Measurements from ENCODE around the gene ASB10.
A peak's percentile ranks its signal among the peaks of the same experiment; 100 is the strongest.

The ASB10 gene

DNA sequence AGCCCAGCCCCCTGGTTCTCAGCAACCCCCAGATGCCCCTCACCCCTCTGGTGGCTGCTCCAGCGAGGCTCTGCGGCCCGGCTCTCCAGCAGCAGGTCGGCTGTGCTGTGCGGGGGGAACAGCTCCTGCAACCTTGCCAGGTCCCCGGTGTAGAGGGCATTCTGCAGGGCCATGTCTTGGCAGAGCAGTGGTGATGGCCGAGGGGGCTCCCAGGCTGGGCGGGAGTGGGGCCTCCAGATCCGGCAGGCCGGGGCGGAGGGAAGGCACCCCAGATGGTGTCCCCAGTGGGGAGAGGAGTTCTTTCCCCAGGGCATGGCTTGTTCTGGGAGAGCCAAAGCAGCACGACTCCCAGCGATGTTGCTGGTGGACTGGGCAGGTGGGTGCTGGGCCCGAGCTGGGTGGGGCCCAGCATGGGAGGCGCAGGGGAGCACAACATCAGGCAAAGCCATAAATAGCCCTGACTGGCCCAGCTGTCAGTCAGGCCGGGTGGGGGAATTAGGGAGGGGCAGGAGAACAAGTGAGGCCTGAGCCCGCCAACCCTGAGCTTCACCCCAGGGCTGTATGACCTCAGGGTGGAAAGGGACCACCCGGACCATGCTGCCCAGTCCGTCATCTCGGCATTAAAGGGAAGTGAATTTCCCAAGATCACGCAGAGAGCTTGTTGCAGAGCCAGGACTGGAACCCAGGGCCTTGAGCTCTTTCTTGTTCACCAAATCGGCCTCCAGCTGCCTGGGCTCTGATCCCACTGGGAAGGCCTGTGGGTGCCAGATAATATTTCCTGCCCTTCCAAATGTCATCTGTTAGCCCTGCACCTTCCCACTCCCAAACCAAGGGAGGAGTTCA, 580 bp upstream of the ASB10 start:
- DNase-seq, result no peak

DNA sequence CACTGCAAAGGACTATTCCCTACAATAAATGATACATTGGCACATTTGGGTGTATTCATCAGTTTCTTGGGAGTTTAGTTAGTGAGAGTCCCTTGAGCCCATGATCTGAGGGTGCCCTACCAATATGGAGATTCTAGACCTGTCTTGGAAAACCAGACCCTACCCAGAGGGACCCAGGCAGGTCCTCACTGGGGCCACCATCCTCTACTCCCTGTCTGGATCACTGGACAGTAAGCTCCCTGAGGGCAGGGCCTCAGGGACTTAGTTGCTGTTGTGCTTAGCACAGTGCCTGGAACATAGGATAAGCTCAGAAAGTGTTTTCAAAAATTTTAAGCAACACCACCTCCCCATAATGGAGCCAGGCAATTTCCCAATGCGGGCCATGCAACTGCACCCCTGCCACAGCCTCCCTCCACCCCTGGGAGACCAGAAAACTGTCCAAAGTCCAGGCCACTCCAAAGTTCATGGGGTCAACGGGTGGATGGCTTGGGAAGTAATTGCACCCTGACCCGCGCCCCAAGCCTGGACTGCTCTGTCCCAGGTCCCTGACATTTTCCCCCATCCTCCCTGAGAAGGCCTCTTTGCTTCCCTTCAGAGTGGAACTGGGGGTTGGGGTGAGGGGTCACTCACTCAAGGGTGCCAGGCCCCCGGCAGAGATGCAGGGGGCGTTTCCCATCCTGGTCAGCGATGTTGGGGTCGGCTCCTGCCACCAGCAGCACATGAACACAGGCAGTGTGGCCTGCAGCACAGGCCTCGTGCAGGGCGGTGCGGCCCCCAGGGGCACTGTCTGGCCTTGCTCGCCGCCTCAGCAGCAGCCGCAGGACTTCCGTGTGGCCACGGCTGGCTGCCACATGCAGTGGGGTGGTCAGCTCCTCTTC, 1.0 kb downstream of the ASB10 start:
- DNase-seq, result peak; percentile 22

DNA sequence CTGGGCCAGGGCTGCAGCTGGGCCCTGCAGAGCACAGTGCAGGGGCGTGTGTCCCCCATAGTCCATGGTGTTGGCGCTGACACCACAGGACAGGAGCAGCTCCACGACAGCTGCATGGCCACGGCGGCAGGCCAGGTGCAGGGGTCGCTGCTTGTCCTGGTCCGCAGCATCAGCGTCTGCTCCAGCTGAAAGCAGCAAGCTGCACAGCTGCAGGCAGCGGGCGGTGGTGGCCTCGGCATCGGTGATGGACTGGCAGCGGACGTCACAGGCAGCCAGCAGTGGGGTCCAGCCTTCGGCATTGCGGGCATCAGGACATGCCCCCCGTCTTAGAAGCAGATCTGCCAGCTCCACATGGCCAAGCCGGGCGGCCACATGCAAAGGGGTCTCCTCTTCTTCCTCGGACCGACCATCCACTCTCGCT, 6.0 kb downstream of the ASB10 start:
- DNase-seq, result peak; percentile 43

DNA sequence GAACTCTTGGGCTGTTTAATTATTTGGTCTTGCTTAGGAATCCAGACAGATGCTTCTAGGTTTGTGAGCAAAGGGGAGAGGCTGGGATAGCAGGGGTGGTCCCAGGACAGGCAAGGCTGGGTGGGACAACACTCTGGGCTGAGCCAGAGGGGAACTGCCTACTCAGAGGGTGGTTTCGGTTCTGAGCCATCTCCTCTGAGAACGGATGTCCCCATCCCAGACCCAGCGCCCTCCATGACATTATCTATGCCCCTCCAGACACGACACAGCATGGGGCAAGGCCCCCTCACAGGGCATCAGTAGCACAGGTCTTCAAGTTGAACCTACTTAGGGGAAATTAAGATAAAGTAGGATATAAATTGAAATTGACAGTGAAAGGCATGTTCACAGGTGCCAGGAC, 7.1 kb downstream of the ASB10 start:
- peak; percentile 28 for DNase-seq

DNA sequence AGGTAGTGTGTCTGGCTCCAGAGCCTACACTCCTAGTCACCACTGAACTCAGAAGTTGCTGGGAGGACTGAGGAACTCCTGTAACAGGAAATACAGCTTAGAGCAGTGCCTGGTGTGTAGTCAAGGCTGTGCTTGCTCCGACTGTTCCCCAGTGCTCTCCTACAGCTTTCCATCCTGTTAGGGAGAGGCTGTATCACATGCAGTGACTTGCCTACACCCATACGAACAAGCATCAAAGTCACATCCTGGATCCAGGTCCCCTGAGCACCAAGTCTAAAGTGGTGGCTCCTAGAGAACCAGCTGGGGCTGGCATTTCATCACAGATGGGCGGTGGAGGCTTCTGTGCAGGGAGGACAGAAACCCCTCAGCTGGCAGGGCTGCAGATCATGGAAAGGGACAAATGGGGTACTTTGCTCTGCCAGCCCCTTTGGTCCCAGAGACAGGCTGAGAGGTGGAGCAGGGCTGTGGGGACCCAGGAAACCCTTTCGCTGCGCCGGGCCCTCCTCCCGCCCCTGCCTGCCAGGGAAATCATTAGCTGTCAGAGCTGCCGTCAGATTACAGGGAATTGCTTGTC, 7.7 kb downstream of the ASB10 start:
- peak; percentile 37 for DNase-seq

DNA sequence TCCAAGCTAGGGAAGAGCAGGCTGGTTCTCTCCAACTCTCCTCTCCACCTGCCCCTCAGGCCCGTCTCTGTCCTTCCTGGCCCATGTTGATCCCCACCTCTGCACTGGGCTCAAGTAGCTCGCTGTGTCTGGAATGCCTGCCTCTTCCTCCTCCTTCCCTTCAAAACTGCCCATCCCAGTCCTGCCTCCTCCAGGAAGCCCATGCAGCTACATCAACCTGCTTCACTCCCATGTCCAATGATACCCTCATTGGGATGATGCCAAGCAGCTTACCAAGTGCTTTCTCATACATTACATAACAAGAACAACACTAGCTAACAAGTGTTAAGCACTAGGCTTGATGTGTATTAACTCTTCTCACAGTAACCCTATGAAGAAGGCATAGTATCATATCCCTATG, 8.2 kb downstream of the ASB10 start:
- DNase-seq, result no peak

DNA sequence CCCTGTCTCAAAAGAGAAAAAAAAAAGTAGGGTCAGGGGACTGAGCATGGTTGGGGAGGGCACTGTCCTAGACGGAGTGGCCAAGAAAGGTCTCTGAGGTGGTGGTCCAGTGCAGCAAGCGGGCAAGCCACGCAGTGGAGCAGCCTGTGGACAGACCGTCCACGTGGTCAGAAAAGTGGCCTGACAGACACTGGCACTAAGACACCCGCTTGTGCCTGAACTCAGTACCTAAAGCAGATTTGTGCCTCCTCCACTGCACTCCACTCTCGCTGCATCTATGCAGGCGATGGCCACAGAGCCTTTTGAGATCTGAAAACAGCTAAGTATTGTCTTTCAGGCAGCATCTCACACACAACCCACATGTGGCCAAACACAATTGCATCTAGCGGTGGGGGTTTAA, 8.8 kb downstream of the ASB10 start:
- peak; percentile 21 for DNase-seq

DNA sequence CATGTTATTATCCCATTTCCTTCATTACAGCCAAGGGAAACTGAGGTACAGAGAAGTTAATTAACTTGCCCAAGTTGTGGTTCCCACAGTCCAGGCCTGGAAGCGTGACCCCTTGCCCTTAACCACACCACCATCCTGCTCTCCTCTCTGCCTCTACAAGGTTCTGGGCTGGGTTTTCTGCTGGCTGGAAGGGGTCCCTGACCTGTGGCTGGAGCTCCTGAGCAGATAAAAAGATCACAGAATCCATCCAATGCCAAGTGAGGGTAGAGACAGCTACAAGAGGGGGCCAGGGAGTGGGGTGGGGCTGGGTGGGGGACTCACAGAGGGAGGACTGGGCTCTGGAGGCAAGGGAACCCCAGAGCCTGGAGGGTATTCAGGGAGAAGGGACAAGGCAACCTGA, 9.7 kb downstream of the ASB10 start:
- DNase-seq, result no peak

DNA sequence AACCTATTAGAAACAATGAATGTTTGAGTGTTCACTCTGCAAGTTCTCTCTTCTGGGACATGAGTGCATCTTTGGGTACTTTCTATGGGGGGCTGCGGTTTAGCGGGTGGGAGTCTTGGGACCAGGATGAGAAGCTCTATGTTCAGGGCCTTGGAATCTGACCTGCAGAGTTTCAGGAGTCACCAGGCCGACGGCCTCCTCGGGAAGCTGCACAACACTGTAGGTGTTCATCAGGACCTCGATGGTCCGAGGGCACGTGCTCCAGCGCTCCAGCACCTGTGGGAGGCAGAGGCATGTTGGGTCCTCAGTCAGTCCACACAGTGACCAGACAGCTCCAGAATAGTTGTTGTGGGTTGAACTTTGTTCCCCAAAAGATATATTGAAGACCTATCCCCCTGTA, 10.6 kb downstream of the ASB10 start:
- peak; percentile 38 for DNase-seq

DNA sequence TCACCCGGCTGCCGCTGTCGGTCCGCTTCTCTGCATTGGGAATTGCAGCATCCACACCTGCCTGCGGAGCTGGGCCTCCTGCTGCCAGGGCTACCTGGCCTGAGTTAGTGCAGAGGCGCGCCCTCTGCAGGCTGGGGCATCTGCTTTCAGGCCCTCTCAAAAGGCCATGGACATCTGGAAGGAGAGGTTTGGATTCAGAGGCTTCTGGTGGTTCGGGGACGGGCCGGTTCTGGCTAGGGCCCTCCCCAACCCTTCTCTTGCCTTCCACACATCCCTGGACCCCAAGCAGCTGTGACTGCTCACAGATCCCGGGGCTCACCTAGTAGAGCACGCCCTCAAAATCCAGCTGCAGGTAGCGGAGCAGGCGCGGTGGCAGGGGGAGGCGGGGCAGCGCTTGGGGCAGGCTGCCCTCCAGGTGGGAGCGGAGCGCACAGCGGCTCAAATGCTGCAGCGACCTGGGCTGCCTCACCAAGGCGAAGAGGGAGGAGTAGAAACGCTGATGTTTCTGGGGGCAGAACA, 11.2 kb downstream of the ASB10 start:
- no peak for DNase-seq

DNA sequence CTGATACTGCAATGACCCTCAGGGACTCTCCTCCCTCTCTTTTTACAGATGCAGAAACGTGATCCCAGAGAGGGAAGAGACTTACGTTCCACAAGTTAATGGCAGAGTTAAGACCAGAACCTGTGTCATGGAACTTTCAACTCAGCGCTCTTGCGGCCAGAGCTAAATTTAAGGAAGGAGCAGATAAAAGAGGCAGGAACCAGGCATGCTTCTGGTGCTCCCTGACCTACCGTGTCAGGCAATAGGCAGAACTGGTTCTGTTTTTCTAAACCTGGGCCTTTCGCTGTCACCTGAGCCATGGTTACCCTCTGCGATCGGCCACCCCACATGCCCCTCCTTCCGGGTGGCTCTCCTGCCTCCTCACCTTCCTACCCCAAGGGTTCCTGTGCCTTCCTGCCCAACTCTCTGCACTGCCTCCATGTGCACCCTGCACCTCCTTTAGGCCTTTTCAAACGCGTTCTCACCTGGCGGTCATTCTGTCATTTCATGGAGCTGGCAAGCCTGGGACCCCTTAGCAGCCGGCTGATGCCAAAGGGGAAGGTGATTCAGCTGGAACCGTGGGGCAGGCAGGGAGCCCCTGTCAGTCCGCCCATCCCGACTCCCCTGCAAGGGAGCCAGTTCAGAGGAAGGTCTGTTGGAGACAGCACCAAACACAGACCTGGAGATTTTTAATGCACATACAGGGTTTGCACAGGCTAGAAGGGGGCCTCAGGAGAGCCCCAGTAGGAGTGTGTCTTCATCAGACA, 11.8 kb downstream of the ASB10 start:
- DNase-seq, result no peak

DNA sequence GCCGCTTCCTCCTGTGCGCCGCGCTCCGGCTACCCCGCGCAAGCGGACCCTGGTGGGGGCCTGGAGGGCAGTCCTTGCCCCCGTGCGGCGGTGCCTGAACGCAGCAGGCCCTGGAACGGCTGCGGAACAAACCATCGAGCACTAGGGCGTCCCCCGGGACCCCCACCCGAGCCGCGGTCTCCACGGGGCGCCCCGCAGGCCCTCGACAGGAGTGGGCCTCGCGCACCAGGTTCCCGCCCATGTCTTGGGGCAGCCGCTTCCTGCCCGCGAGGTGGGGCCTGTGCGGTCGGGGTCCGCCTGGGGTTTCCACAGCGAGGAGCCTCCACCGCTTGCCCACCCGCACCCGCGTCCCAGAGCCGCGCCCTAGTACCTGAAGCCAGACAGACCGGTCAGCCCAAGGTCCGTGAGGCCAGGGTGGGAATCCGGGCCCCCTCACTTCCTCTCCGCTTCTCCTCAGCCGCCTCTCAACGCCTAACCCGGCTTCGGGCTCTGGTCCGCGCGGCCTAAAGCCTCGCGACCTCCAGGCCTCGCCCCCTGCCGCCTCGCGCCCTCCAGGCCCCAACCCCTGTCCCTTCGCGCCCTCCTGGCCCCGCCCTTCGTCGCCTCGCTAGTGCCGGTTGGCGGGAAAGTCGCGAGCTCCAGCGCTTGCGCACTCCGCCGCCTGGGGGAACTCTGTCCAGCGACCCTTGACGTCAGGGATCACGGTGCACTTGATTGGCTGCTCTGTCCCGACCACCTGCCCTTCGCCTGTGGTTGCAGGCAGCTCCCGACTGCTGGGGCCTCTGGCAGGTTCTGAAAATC, 12.6 kb downstream of the ASB10 start:
- peak; percentile 74 for DNase-seq

DNA sequence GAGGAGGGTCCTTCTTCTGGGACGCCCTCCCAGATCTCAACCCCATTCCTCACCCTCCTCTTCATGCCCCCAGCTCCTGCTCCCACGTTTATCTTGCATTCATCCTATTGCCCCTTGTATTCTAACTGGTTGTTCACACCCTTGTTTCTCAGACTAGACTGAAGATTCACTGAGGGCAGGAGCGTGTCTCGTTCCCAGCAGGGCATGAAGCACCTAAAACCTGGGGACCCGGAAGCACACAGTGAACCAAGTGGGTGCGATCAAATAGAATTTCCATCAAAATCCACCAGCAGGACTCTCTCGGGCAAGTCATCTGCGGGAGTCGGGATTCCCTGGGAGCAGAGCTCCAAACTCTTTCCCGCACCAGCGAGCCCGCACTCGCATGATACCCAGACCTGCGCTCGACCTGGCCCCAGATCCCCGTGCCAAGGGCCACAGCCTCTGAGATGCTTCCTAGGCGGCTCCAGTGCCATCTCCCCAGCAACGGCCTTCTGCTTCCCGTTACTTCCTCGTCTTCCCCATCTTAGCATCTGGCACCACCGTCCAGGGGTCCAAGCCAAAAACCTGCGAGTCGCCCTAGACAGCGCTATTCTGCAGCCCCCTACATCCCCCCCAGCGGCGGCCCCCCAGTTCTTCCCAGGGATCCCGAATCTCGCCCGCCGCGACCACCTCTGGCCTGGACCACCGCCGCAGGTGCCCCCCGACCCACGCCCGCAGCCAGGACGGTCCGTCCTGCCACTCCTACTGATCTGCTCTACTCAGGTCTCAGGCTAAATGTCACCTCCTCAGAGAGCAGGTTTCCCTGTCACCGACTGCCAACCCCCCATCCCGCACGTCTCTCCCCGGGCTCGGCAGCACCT, 13.4 kb downstream of the ASB10 start:
- no peak for DNase-seq

DNA sequence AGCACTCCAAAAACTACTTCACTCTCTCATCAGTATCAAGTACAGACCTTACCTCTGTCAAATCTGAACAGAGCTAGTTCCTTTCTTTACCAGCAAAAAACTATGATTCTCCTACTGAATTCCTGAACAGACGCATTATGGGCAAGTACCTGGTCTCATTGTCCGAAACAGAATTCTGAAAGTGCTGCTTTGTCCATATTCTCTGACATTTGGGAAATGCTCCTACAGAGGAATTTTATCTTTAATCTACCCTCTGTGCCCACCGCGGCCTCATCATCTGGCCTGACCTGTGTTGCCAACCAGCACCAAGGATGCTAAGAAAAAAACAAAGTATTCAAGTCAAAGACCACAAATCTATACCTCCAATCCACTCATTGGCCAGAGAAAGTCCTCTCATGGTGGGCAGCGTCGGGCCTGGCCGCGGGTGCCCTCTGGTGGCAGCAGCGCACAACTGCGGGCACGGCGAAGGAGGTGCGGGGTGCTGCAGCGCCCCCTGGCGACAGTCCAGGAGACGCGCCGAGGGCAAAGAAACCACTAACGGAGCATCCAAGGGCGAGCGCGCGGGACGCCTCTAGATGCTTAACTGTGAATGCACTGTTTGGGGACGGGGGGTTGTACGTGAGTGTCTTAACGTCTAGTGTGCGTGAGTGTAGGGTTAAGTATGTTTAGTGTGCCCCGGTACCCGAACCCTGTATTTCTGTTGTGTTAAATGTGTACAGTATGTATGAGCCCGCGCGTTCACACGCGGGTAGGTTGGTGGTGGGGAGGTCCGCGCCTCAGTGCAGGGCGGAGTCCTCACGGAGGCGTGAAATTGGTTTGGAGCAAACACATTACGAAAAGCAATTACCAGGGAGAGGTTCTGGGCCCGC, 14.5 kb downstream of the ASB10 start:
- peak; percentile 94 for DNase-seq

DNA sequence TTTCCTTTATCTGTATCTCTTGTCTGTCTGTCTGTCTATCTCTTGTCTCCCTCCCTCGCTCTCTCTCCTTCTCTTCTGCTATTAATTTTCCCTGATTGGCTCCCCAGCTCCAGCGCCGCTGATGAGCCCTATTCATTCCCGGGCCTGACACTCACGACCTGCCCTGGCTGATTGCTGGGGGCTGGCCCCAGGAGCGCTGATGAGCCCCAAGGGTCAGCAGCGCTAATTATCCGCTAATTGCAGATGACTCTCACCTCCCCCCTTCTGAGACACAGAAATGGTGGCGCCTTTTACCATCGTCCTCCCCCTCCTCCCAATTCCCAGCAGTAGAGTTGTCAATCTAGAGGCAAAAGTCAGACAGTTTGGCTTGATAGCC, 18.3 kb downstream of the ASB10 start:
- DNase-seq, result no peak

DNA sequence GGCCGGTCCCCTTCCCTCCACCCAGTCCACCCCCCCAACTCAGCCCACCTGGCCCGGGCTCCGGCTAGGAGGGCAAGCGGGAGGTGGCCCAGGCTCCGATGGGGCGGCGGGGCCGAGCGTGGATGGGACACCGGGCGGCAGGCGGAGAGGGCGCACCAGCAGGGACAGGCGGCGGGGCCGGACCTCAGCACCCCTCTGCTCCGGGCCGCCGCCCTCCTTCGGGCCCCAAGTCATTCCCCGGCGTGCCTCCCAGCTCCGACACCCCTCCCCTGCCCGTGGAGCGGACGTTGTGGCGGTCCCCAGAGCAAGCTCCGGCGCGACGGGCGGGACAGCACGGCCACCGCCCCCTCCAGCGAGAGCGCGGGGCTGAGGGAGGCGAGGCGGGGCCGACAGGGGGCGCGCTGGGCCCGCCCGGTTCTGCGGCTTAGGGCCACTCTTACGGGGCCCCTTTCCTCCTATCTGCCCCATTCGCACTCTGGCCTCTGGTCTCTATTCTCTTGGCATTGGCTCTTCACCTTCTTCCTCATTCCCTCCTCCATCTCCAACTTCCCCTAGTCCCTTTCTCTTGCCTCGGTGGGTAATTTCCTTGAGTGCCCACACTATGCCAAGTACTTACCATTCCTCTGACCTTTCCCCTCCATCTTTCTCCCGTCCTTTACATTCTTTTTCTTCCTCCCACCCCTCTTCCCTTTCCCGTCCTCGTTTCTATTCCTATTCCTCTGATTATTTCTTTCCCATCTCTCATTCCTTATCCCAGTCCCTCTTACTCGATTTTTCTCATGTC, 18.9 kb downstream of the ASB10 start:
- peak; percentile 86 for DNase-seq

DNA sequence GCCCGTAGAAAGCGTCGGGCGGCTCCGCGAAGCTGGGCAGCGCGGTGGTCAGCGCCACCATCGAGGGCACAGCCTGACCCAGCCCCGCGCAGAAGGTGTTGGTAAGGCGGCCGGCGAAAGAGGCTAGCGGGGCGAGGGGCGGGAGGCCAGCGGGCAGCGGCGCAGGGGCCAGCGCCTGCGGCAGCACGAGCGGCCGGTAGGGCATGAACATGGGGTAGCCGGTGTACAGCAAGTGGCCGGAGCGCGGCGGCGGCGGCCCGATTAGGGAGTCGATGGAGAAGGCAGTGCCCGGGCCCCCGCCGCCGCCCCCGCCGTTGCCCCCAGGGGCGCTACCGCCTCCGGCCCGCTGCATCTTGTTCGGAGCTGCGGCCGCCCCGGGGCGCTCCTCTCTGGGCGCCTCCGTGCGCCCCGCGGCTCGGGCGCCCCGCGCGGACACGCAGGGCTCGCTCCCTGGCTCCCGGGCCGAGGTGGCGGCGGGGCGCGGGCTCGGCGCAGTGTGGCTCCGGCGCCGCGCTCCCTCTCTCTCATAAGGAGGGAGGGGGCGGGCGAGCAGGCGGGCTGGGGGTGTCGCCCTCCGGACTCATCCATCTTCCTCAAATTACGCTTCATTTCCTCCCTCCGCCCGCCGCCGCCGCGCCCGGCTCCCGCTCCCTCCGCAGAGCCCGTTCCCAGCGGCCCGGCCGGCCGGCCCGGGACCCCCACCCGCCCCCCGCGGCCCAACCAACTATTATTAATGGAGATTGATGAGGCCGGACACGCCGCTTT, 19.7 kb downstream of the ASB10 start, which contains the start of gene GBX1:
Gene GBX1 (minus strand): TSS at position 498 of the 765 bp plus-strand sequence. CDS start 146 bp downstream, at position 352.
- DNase-seq, result no peak

DNA sequence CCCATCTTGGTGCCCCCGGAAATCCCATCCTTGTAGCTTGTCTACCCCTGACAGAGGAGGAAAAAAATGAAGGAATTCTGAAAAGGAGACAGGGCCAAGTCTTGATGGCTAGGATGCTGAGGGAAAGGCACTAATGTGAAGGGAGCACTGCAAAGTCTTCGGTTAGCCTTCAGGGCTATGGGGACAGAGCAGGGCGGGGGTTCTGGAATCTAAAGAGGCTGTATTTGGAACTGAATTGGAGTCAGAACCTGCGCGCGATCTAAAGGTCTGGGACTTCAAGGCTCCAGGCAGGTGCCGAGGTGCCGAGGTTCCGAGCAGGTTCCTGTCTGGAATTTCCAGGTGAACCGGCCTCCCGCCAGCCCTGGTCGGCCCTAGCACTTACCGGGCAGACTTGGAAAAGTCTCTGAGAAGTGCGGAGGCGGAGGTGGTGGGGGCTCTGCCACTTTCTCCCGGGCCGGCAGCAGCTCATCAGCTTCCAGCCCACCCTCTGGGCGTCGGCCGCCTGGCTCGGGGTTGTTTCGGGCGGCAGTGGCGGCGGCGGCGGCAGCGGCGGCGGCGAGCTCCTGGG, 20.3 kb downstream of the ASB10 start:
- DNase-seq, result no peak

All from activated effector memory CD4-positive, alpha-beta T cell treated with anti-CD3 and anti-CD28 coated beads, Interleukin-2, amount 50 U/mL, for 16 hours (primary cell).